Mesenchymal stem cell (in vitro differentiated cells and primary cell): ENCODE results near the gene ATL2.
"Not testable (repeated sequence)": the region's sequence is repeated elsewhere in the genome, so short reads cannot be mapped to it uniquely, and the experiment has no call there.

Experiments used
- DNase-seq: peaks from one replicate; pipeline ENCODE4 v3.0.0-alpha.2; 2013
- H2AFZ ChIP-seq: one replicate; pipeline ENCODE4 v1.6.1; 2013; ENCODE audit warnings: low read depth, mild to moderate bottlenecking, control low read depth, inconsistent platforms, low read length, moderate library complexity
- H2AK5ac ChIP-seq: 2 replicates; pipeline ENCODE4 v1.6.1; 2013; ENCODE audit warnings: low read length, moderate library complexity, mild to moderate bottlenecking, inconsistent platforms; ENCODE audit not compliant: severe bottlenecking
- H2BK120ac ChIP-seq: one replicate; pipeline ENCODE4 v1.6.1; 2013; ENCODE audit warnings: low read depth, mild to moderate bottlenecking, inconsistent platforms, low read length, moderate library complexity
- H2BK12ac ChIP-seq, 2 experiments: one replicate each; pipeline ENCODE4 v1.6.1; 2013; ENCODE audit warnings: inconsistent platforms in 2 of 2, low read length in 2 of 2, mild to moderate bottlenecking in 2 of 2, moderate library complexity in 2 of 2, control low read depth in 1 of 2
- H2BK15ac ChIP-seq: one replicate; pipeline ENCODE4 v1.6.1; 2013; ENCODE audit warnings: mild to moderate bottlenecking, low read depth, inconsistent platforms; ENCODE audit not compliant: poor library complexity, severe bottlenecking
- H2BK5ac ChIP-seq: 2 replicates; pipeline ENCODE4 v1.6.1; 2013; ENCODE audit warnings: low read depth, mild to moderate bottlenecking, low read length, control low read depth, inconsistent platforms; ENCODE audit not compliant: poor library complexity, severe bottlenecking
- H3K14ac ChIP-seq, 2 experiments: one replicate each; pipeline ENCODE4 v1.6.1; 2013; ENCODE audit warnings: inconsistent platforms in 2 of 2, low read length in 2 of 2, control low read depth in 1 of 2, mild to moderate bottlenecking in 1 of 2, moderate library complexity in 1 of 2
- H3K18ac ChIP-seq, 2 experiments: one replicate each; pipeline ENCODE4 v1.6.1; 2013; ENCODE audit warnings: inconsistent platforms in 2 of 2, low read length in 2 of 2, control low read depth in 1 of 2, low read depth in 1 of 2, mild to moderate bottlenecking in 1 of 2
- H3K23ac ChIP-seq, 2 experiments: one replicate each; pipeline ENCODE4 v1.6.1; 2013; ENCODE audit warnings: inconsistent platforms in 2 of 2, low read length in 2 of 2, mild to moderate bottlenecking in 2 of 2, moderate library complexity in 2 of 2, control low read depth in 1 of 2
- H3K27ac ChIP-seq: 2 replicates; pipeline ENCODE4 v1.5.1; 2013; ENCODE audit warnings: mild to moderate bottlenecking, moderate library complexity, low read length, control low read depth, inconsistent platforms; ENCODE audit not compliant: poor library complexity, severe bottlenecking
- H3K27me3 ChIP-seq, 2 experiments: 2 replicates each; pipeline versions ENCODE4 v1.6.1 to v1.7.0; 2013; ENCODE audit warnings: low read length in 2 of 2, mild to moderate bottlenecking in 2 of 2, moderate library complexity in 2 of 2, control low read depth in 1 of 2, inconsistent platforms in 1 of 2; ENCODE audit not compliant: control insufficient read depth in 1 of 2, insufficient read depth in 1 of 2
- H3K36me3 ChIP-seq, 2 experiments: 2 replicates each; pipeline versions ENCODE4 v1.6.1 to v1.7.0; 2013; ENCODE audit warnings: low read length in 2 of 2, control low read depth in 1 of 2, inconsistent platforms in 1 of 2, low read depth in 1 of 2, mild to moderate bottlenecking in 1 of 2; ENCODE audit not compliant: insufficient read depth in 2 of 2, control insufficient read depth in 1 of 2
- H3K4ac ChIP-seq, 2 experiments: one replicate each; pipeline ENCODE4 v1.6.1; 2013; ENCODE audit warnings: inconsistent platforms in 2 of 2, low read length in 2 of 2, mild to moderate bottlenecking in 2 of 2, moderate library complexity in 2 of 2, control low read depth in 1 of 2, low read depth in 1 of 2
- H3K4me1 ChIP-seq: 2 replicates; pipeline ENCODE4 v1.6.1; 2013; ENCODE audit warnings: low read depth, low read length, control low read depth; ENCODE audit not compliant: control insufficient read depth, insufficient read depth
- H3K4me2 ChIP-seq: 2 replicates; pipeline ENCODE4 v1.6.1; 2013; ENCODE audit warnings: low read length, mild to moderate bottlenecking, inconsistent platforms; ENCODE audit not compliant: poor library complexity, severe bottlenecking
- H3K4me3 ChIP-seq, 2 experiments: 2 replicates each; pipeline versions ENCODE4 v1.5.1 to v1.7.0; 2013; ENCODE audit warnings: low read length in 2 of 2, mild to moderate bottlenecking in 2 of 2, control low read depth in 1 of 2, low read depth in 1 of 2; ENCODE audit not compliant: insufficient read depth in 1 of 2
- H3K79me1 ChIP-seq: replicated peaks from 2 replicates; pipeline ENCODE4 v1.6.1; 2013; ENCODE audit warnings: mild to moderate bottlenecking, control low read depth, low read length, inconsistent platforms; ENCODE audit not compliant: poor library complexity, severe bottlenecking
- H3K9ac ChIP-seq: 2 replicates; pipeline ENCODE4 v1.7.0; 2013; ENCODE audit warnings: mild to moderate bottlenecking, low read length, moderate library complexity
- H3K9me3 ChIP-seq: 2 replicates; pipeline ENCODE4 v1.7.0; 2013; ENCODE audit warnings: mild to moderate bottlenecking, low read length; ENCODE audit not compliant: control insufficient read depth
- H4K8ac ChIP-seq: one replicate; pipeline ENCODE4 v1.6.1; 2013; ENCODE audit warnings: inconsistent platforms, mild to moderate bottlenecking, low read length, moderate library complexity
- H4K91ac ChIP-seq: one replicate; pipeline ENCODE4 v1.6.1; 2013; ENCODE audit warnings: mild to moderate bottlenecking, low read length, inconsistent platforms
- WGBS: methylation state at CpG from one replicate; pipeline ENCODE4 v1.1.7; 2013; ENCODE audit warnings: mixed read lengths; 5-methylcytosine and 5-hydroxymethylcytosine counted together

The ATL2 gene

GRCh38 chr2:38260972-38261371 is 116.1 kb downstream of the ATL2 start:
- no peak overlapping the region for H3K4me3 ChIP-seq
- no peak overlapping the region for H2BK5ac ChIP-seq
- H3K18ac ChIP-seq = no peak overlapping the region
- H3K36me3 ChIP-seq = no peaks in the 10 kb centered on the region
- peaks cover 4% of the 10 kb centered on the region for H3K4me1 ChIP-seq
- no peak overlapping the region for H2BK15ac ChIP-seq
- WGBS = 86% methylated on average over 2 of the region's 2 CpGs
- no peak for DNase-seq
- H4K8ac ChIP-seq = no peak overlapping the region
- no peak overlapping the region for H4K91ac ChIP-seq
- H3K9me3 ChIP-seq = no peaks in the 10 kb centered on the region
- H3K4me2 ChIP-seq = no peak overlapping the region
- H3K4ac ChIP-seq = no peak overlapping the region
- no peak overlapping the region for H2AFZ ChIP-seq
- no peak overlapping the region for H3K14ac ChIP-seq
- H2BK12ac ChIP-seq = no peak overlapping the region
- H3K27me3 ChIP-seq = no peaks in the 10 kb centered on the region
- no peak overlapping the region for H2AK5ac ChIP-seq
- H3K27ac ChIP-seq = no peak overlapping the region
- no peak overlapping the region for H3K23ac ChIP-seq
- no peak overlapping the region for H2BK120ac ChIP-seq
- H3K9ac ChIP-seq = no peak overlapping the region
- no peaks in the 10 kb centered on the region for H3K79me1 ChIP-seq

- Histone ChIP-seq H4K8ac (no peak overlapping the region), H3K9ac (no peak overlapping the region), H2BK120ac (no peak overlapping the region), H2AFZ (no peak overlapping the region), H2BK5ac (no peak overlapping the region), H3K4ac (no peak overlapping the region), H3K9me3 (no peaks in the 10 kb centered on the region), H3K4me1 (peaks cover 4% of the 10 kb centered on the region), H2AK5ac (no peak overlapping the region), H4K91ac (no peak overlapping the region), H3K27ac (no peak overlapping the region), H3K14ac (no peak overlapping the region), H3K18ac (no peak overlapping the region), H3K36me3 (no peaks in the 10 kb centered on the region), H2BK15ac (no peak overlapping the region), H3K4me2 (no peak overlapping the region), H3K23ac (no peak overlapping the region), H3K79me1 (no peaks in the 10 kb centered on the region), H3K4me3 (no peak overlapping the region), H3K27me3 (no peaks in the 10 kb centered on the region), H2BK12ac (no peak overlapping the region)
- DNase-seq = no peak
- 95% methylated on average over 11 of the region's 11 CpGs for WGBS
Observed at GRCh38 chr2:38260469-38260868, 116.6 kb downstream of the ATL2 start.

GRCh38 chr2:38259311-38259710 is 117.8 kb downstream of the ATL2 start:
- no peak overlapping the region for H3K9ac ChIP-seq
- no peak overlapping the region for H2BK120ac ChIP-seq
- no peak overlapping the region for H2BK12ac ChIP-seq
- H3K14ac ChIP-seq = no peak overlapping the region
- no peaks in the 10 kb centered on the region for H3K36me3 ChIP-seq
- H3K9me3 ChIP-seq = no peaks in the 10 kb centered on the region
- no peak overlapping the region for H3K4me3 ChIP-seq
- H2BK15ac ChIP-seq = no peak overlapping the region
- H3K79me1 ChIP-seq = no peaks in the 10 kb centered on the region
- no peak overlapping the region for H4K8ac ChIP-seq
- no peak overlapping the region for H2AFZ ChIP-seq
- no peak overlapping the region for H3K4me2 ChIP-seq
- no peak overlapping the region for H4K91ac ChIP-seq
- 100% methylated on average over 1 of the region's 2 CpGs for WGBS
- no peak overlapping the region for H3K27ac ChIP-seq
- no peak overlapping the region for H2AK5ac ChIP-seq
- no peak overlapping the region for H3K4ac ChIP-seq
- H3K23ac ChIP-seq = no peak overlapping the region
- peaks cover 8% of the 10 kb centered on the region for H3K4me1 ChIP-seq
- H3K18ac ChIP-seq = no peak overlapping the region
- no peaks in the 10 kb centered on the region for H3K27me3 ChIP-seq
- no peak for DNase-seq
- H2BK5ac ChIP-seq = no peak overlapping the region

- not testable (repeated sequence) for H3K36me3 ChIP-seq, H3K23ac ChIP-seq, H2BK120ac ChIP-seq, H4K8ac ChIP-seq, H2BK5ac ChIP-seq, H4K91ac ChIP-seq, H3K27ac ChIP-seq, H3K4me2 ChIP-seq, H3K4me1 ChIP-seq, H3K79me1 ChIP-seq, H3K18ac ChIP-seq, DNase-seq, H3K14ac ChIP-seq, H3K9ac ChIP-seq, H2BK15ac ChIP-seq, H2AFZ ChIP-seq, H2BK12ac ChIP-seq, H2AK5ac ChIP-seq, H3K9me3 ChIP-seq, H3K4ac ChIP-seq, H3K4me3 ChIP-seq, H3K27me3 ChIP-seq
- 98% methylated on average over 5 of the region's 6 CpGs for WGBS
Observed at GRCh38 chr2:38257680-38258079, 119.4 kb downstream of the ATL2 start.
